GM21381 (cell line): ENCODE data around the gene ADRA2C.

Source experiments
- ATAC-seq: cut with Tn5 transposase; IDR thresholded peaks from one replicate; pipeline ENCODE4 v1.9.1; 2021; ENCODE audit warnings: mild to moderate bottlenecking, moderate library complexity; ENCODE audit not compliant: unreplicated experiment

ADRA2C gene

GRCh38 chr4:3756343-3757059 is 9.7 kb upstream of the ADRA2C start:
- no peak for ATAC-seq

- ATAC-seq: no peak
Observed at GRCh38 chr4:3759236-3759635, 6.9 kb upstream of the ADRA2C start.

GRCh38 chr4:3760346-3760745 is 5.8 kb upstream of the ADRA2C start:
- ATAC-seq: no peak

DNA sequence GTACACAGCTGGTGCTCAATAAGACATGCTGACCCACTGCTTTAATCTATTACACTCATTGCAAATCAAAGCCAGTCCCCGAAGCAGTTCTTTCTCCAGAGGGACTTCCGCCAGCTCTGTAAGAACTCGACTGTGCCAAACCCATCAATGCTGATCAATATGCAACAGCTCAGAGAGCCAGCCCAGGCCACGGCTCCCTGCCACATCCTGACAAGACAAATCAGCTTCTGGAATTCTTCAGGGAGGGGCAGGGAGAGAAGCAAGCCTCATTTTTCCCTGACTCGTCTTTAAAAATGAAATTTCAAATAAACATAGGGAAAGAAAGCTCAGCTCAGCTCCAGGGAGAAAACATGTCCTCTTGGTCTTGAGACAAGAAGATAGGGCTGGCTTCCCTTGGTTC is 5.3 kb upstream of the ADRA2C start:
- no peak for ATAC-seq

- no peak for ATAC-seq
Observed at GRCh38 chr4:3762264-3762663, 3.9 kb upstream of the ADRA2C start.

GRCh38 chr4:3762753-3763549 is 3.2 kb upstream of the ADRA2C start:
- no peak for ATAC-seq

GRCh38 chr4:3765271-3766035 is 732 bp upstream of the ADRA2C start:
- no peak for ATAC-seq

- no peak for ATAC-seq
Observed at GRCh38 chr4:3766785-3767569, 792 bp downstream of the ADRA2C start.

DNA sequence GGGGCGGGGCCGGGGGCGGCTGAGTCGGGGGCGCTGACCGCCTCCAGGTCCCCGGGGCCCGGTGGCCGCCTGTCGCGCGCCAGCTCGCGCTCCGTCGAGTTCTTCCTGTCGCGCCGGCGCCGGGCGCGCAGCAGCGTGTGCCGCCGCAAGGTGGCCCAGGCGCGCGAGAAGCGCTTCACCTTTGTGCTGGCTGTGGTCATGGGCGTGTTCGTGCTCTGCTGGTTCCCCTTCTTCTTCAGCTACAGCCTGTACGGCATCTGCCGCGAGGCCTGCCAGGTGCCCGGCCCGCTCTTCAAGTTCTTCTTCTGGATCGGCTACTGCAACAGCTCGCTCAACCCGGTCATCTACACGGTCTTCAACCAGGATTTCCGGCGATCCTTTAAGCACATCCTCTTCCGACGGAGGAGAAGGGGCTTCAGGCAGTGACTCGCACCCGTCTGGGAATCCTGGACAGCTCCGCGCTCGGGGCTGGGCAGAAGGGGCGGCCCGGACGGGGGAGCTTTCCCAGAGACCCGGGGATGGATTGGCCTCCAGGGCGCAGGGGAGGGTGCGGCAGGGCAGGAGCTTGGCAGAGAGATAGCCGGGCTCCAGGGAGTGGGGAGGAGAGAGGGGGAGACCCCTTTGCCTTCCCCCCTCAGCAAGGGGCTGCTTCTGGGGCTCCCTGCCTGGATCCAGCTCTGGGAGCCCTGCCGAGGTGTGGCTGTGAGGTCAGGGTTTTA is 1.5 kb downstream of the ADRA2C start:
- no peak for ATAC-seq

DNA sequence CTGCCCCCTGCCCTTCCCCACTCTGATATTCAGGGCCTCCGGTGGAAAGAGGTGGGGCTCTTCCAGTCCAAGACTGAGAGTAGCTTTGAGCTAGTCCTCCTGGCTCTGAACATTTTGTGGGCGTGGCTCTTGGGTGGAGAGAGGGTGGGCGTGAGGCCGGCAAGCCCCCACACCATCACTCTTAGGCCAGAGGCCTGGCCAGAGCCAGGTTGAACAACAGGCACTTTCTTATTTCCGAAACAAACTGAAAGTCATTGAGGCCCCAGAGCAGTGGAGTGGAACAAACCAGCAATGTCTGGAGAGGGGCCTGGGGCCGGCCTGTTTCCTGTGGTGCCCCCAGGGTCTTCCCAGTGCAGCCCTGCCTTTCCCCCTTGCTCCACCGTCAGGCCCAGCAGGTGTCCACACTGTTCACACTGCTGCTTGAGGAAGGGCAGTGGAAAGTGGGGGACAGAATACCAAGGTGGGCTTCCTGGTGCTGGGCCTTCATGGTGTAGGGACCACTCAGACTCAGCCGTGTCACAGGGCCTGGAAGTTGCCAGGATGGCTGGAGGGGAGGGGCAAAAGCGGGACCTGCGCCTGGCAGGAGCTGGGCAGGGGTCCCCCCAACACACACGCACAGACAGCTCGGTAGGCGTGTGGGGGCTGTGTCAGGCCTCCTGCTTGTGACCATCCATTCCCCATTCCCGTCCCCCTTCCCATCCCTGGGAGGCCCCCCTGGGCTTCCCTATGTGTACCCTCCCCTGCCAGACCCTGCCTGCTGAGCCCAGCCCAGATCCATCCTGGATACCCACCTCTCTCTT is 2.9 kb downstream of the ADRA2C start:
- ATAC-seq: no peak

GRCh38 chr4:3769642-3770184 is 3.5 kb downstream of the ADRA2C start:
- ATAC-seq: no peak

DNA sequence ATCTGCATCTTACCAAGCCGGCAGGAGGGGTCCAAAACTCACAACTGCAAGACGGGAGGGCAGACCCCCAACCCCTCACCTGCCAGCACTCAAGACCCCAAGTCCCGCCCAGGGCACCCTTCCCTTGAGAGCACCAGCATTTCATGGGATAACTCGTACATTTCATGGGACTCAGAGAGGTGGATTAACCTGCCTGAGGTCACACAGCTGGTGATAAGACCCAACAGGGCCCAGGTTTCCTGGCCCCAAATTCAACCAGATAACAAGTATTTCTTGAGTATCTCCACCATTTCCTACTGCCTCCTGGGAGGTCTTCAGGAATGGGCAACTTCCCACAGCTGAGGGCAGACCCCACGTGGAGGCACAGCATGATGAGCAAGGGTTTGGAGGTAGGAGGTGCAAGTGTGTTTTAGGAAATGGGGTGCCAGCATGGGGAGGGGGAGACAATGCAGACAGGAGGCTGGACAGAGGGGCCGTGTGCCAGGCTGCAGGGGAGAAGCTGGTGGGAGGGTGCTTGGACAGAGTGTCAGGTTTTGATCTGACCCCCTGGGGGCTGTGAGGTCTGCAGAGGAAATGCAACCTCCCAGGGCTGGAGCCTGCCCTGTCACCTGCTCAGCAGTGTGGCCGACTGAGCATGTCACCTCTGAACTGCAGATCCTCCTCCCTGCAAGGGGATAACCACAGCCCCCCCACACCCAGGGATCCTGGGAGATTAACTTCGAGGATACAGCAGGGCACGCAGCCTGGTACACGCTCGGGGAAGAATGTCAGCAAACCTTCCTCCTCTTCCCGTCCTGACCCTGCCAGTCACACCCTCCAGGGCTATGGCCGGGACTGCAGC is 4.4 kb downstream of the ADRA2C start:
- no peak for ATAC-seq

DNA sequence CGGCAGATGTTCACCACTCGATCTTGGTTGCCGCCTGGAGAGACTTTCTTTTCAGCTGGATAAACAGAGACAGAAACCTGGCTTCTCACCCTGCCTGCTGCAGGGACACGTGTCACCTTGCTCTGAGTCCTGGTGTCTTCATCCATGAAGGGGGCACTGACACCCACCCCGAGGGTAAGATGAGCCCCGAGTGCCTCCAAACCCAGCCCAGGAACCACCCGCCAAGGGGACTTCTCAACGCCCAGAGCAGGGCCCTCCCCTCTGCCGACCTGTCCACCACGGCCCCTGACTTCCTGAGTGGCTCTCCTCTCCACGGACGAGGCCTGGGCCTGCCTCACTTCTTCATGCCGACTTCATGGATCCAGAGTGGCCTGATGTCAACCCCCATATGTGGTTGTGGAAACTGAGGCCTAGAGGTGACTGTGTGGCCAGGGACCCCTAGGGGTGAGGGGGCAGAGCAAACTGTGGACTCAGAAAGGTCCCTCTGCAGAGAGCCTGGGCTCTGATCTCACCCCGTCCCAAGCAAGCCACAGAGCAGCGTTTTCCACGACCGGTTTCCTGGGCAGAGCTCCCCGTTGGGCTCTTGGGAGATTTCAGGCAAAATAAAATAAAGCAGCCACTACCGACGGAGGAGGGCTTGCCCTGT is 5.1 kb downstream of the ADRA2C start:
- ATAC-seq: no peak

DNA sequence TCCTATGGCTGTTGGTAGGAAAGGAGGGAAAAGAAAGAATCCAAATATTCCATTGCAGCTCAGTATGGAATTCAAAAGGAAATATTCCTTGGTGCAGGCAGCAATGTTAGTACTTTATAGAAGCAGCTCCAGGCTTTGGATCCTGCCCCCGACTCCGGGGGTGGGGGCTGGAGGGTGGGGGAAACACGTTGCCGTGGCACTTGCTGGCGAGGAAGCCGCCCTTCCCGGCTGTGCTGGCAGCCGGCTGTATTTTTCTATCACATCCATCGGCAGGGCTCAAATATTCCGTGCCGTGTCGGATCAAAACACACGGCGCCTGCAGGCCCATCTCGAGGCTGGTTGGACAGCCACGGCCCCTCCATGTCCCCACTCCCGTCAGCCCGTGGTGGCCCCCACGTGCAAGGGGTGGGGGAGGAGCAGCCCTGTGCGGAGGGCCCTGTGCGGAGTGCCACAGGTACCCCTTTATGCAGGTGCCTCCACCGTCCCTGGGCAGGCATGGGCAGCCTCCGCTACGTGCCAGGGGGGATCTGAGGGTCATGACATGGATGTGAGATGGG is 5.8 kb downstream of the ADRA2C start:
- ATAC-seq: no peak

DNA sequence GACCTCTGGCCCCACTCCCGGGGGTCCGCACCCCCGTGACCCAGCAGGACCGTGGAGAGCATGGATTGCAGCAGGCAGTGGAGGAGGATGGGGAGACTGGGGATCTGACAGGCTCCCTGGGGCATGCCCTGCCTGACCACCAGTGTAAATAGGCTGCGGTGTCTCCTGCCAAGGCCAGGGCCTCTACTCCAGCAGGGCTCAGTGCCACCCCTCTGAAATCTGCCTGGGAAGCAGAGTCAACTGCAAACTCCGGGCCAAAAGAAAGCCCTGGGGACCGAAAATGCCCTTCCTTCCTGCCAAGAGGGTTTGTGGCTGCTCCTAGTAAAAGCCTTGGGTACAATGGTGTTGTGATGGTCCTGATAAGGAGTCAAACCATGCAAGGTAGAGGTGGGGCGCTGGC is 6.4 kb downstream of the ADRA2C start:
- ATAC-seq: no peak

DNA sequence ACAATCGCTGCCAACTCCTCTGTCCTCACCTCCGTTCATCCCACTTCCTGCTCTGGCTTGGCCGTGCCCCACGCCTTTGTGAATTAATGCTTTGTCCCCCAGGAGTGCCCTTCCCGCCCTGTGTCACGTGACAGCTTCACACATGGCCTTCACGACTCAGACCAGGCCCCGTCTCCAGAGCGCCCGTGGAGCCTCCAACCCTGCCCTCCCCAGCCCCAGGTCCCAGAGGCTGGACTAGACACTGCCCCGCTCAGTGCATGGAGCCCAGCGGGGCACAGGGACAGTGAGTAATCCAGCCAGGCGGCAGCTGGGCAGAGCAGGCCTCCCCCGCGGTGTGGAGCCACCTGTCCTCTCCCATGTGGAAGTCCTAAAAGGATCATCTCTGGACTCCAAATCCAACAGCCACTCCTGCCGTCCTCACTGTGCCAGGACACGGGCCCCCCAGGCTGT is 7.4 kb downstream of the ADRA2C start:
- ATAC-seq: no peak

GRCh38 chr4:3774253-3774883 is 8.2 kb downstream of the ADRA2C start:
- no peak for ATAC-seq
